GM18868 (cell line): ENCODE measurements around the gene HOATZ.

Experiments
- ATAC-seq: cut with Tn5 transposase; IDR thresholded peaks from one replicate; pipeline ENCODE4 v1.9.1; 2021; ENCODE audit warnings: mild to moderate bottlenecking, moderate library complexity; ENCODE audit not compliant: unreplicated experiment

The HOATZ gene

DNA sequence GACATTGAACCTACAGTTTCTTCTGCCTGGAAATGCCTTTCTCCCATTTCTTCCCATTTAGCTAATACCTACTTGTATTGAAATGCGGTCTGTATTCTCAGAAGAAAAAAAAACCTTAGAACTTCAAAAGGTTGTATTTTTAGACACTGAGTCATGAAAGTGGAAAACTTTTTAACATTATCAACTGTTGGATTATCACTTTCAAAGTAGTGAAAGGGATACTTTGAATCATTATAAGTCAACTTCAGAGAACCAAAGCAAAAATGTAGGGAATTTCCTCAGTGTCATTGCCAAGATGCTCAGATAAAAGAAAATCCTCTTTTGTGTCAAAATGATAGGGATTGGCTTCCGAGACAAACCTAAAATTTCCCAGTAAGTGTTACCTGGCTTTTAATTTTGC lies 6.6 kb downstream of the HOATZ start:
- no peak for ATAC-seq

DNA sequence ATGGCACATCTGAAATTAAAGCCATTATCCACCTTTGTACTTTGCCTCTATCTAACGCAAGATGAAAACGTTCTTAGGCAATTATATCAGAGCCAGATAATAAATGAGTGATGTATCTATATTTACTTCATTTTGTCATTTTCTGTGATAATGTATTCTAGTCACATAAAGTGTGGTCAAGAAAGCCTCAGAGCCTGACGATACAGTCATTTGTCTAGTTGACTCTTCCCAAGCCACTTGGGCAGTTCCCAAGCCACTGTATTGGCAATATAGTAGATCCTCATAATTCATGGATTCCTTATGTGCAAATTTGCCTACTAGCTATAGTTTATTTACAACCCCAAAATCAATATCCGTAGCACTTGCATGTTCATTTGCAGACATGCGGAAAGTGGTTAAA lies 7.8 kb downstream of the HOATZ start:
- ATAC-seq, result no peak

DNA sequence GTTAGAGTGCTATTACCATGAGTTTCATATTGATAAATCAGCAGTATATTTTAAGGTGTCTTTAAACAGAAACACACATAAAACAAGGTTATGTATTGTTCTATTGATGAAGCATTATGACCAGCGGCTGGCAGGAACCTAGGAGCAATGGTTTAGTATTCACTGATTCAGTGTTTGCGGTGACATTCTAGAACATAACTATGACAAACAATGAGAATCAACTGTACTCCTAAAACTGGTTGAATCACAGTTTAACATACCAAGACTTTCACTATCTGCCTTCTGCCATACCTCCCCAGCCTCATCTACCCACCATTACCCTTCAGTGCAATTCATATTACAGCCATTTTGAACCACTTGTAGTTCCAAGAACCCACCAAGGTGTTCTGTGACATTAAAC lies 8.8 kb downstream of the HOATZ start:
- ATAC-seq, result no peak

DNA sequence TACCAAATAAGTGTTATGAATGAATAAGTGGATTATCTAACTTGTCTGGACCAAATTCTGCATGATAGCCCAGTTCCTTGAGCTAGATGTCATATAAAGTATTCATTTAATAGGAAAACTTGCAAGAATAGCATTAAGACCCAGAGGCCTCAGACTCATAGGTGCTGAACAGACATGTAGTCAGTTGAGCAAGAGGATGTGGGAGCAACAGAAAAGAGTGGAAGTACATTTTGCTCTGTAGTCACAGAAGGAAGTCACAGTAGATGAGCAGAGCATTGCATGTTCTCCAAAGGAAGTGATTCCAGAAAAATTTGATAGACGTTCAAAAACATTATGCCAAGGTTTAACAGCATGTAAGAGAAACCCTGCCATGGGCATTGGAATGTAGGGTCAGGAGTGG lies 9.5 kb downstream of the HOATZ start:
- ATAC-seq, result no peak

DNA sequence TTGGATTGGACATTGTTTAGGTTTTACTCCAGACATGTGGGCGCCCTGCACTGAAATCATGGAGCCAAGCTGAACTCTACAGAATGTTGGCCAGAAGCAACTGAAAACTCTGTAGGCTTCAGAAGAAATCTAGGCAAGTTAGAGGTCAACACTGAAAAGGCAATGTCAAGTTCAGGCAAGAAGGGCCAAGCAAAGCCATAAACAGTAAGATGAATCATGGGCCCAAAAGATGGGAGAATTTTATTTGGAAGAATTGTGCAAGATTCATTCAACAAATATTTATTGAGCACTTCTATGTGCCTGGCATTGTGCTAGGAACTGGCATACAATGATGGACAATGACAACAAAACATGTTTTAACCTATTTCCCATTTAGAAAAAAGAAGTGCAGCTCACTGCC lies 10.9 kb downstream of the HOATZ start:
- ATAC-seq, result no peak

DNA sequence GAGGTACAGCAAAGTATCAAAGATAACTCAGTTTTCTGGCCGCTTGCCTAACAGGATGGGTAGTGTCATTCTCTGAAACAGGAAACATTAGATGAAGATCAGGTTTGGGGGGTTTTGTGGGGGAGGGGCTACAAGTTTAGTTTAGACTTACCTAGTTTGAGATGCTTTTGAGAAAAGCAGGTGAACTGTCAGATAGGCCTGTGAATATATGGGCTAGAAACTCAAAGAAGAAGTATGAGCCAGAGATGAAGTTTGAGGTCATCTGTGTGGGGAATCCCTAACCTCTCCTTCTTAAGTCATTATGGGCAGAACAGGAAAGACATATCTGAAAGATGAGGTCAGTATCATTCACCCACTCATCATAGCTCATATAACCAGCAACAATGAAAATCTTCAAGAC lies 11.9 kb downstream of the HOATZ start:
- ATAC-seq, result peak; percentile 88

DNA sequence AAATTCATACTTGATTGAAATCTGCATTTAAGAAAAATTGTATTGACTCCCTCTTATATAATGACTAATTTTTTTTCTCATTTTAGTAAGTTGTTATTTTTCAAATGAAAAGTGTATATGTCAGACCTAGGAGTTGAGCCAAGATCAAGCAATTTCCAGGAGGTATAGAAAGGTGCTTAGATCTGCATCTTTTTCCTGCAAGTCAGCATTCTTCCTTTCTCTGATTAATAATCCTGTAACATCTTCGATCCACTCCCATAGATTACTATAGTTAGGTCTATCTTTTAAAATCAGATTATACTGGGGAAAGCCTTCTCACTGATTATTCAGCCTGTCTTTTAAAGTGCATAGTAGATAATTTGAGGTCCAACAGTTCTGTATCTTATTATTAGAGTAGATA lies 12.7 kb downstream of the HOATZ start:
- no peak for ATAC-seq

DNA sequence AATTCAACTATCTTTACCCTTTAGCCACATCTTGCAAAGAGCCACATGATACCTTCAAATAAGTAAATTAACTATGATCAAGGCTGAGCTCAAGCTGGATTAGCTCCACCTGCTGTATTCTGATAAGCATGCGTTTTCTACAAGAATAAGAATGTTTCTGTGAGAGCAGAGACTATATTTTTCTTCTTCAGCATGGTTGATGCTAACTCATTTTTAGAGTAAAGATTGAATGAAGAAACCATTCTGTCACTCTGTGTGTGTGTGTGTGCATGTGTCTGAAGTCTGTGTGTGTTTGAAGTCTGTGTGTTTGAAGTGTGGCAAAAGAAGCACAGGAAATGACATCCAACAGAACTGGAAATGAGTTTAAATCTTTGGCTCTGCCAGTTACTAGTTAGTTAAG lies 14.0 kb downstream of the HOATZ start:
- no peak for ATAC-seq

DNA sequence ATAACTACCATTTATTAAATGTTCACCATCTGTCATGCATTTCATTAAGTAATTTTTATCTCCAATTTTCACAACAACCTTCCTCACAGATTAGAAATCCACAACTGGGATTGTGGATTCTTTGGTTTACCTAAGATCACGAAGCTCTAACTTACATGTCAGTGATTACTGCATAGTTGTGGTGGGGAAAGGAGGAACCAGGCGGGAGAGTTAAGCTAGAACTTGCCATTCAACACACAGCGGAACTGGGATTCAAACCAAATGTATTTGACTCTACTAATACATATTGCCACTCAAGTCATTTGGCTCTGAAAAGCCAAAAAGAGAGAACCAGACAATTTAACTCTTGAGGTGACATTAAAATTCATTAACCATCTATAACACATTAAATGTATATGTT lies 15.5 kb downstream of the HOATZ start:
- ATAC-seq, result no peak

DNA sequence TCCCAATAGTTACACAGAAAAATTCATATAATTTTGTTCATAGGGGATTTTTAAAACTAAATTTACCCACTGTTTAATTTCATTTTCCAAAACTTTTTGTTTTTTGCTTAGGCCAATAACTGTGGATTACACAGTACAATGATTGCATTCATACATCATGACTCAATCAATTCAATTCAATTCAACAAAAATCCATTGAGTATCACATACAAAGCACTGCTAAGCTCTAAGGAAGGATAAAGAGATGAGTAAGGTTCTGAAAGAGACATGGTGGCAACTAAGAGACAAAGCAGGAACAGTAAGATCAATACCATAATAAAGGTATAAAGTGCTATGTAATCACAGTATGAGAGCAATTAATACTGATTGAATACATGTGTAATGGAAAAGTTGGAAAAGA lies 16.6 kb downstream of the HOATZ start:
- no peak for ATAC-seq

DNA sequence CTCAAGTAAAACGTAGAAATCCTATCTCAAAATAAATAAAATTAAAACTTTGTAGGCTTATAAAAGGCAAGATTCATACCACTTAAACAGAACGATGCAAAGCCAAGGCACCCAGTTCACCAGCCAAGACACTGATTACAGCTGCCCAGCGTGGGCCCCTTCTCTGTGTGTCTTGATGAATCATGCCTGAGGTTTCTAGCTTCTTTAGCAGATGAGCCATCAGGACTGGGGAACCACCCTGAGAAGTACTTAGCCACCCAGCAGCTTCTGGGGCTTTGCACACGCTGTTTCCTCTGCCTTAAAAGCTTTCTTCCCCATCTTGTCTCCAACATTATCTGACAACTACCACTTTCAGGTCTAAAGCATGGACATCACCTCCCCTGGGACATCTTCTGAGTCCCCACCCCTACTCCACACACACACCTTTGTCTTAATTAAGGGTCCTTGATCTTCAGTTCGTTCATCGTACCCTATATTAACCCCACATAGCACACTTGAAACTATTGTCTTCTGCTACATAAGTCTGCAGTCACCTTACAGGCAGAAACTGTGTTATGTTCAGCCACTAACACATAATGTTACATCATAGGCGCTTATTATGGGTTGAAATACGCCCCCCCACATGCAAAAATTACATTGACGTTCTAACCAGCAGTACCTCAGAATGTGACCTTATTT lies 17.2 kb downstream of the HOATZ start:
- ATAC-seq, result peak; percentile 98

DNA sequence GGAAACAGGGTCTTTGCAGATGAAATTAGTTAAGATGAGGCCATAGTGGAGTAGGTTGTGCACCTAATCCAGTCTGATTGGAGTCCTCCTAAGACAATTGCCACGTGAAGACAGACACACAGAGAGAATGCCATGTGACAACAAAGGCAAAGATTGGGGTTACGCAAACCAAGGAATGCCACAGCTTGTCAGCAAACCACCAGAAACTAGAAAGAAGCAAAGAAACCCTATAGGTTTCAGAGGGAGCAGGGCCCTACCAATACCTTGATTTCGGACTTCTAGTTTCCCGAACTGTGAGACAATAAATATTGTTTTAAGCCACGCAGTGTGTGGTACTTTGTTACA lies 17.8 kb downstream of the HOATZ start:
- ATAC-seq, result peak; percentile 7

DNA sequence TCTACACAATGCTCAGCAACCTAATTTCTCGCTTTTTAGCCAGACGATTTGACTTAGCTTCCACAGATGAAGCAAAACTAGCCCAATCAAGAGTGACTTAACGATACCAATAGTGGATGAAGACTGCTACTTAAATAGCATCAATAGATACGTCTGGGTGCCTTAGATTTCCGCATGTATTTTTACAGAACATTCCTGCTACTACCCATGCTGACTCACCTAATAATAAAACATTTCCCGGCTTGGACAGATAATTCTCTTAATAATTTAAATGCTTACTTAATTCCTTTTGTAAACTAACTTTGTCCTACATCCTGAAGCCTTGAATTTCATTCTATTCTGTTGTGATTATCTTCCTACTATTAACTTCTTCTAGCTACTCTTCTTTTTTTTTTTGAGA lies 20.7 kb downstream of the HOATZ start:
- no peak for ATAC-seq

DNA sequence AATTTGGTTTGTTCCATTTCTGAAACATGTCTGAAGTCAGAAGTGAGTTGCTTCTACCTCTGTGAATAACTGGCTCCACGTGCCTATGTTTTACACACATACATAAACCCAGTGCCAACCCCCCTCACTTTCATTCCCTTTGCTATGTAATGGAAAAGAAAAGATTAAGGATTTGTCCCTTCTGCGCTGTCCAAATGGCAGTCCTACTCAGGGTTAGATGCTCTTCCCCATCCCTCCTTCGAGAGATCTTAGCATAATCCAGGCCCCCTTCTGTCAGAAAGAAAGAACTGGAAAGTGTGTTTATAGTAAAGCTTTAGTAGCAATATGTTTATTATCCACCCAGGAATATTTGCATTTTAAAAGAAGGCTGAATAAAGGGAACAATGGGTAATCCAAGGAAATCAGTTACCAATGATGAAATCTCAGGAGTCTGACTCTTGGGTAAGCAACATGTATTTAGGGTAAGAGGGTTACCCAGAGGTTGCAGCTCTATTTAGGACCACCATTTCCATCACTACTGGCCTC lies 22.8 kb downstream of the HOATZ start:
- no peak for ATAC-seq

DNA sequence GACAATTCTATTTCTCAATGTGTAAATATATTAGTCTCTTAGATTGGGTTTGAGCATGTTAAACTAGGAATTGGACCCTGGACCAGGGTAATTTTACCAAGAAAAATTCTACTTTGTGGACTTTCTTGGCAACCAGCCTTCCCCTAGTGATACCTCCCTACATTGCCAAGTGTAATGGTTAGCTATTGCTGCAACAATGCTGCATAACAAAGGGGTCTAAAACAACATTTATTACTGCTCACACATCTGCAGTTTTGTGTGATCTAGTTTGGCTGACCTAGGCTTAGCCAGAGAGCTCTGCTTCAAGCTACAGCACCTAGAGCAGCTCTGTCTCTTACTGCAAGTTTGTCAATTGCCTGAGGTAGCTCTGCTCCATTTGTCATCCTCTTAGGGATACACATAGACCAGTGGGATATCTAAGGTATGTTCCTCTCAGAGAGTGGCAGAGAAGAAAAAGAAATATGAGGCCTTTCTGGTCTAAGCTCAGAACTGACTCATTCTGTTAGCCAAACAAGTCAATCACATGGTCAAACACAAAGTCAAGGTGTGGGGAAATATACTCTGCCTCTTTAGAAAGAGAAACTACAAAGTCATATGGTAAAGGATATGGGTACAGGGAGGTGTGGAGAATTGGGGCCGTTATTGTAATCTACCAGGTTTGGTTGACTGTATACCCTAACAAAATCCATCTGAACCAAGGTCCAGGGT lies 24.0 kb downstream of the HOATZ start:
- ATAC-seq, result peak; percentile 79

DNA sequence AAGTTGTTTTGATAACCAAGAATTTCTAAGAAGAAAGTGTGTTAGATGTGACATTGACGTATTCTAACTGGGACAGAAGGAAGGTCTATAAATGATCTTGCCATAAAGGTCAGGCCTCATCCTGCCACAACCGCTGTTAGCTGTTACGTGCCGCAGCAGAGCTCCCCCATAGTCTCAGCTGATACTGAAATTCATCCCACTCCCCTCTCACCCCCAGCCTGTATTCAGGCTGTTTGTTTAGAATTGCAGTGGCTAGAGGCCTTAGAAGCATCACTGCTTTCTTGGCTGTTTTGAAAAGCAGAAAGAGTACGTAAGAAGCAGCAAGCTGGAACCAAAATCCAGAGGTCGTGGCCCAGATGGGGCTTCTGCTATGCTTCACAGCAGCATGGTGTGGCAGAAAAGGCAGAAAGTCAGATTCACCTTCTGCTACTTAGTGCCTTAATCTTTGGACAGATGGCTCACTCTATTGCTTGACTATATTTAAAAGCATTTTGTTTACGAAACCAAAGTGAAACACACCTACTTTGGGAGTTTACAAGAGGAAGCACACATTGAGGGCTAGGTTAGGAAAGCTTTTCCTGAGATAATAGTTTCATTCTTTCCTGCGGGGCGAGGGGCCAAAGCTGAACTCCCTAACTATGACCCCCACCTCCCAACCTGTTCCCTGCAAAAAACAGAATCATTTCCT lies 25.0 kb downstream of the HOATZ start:
- ATAC-seq, result no peak

DNA sequence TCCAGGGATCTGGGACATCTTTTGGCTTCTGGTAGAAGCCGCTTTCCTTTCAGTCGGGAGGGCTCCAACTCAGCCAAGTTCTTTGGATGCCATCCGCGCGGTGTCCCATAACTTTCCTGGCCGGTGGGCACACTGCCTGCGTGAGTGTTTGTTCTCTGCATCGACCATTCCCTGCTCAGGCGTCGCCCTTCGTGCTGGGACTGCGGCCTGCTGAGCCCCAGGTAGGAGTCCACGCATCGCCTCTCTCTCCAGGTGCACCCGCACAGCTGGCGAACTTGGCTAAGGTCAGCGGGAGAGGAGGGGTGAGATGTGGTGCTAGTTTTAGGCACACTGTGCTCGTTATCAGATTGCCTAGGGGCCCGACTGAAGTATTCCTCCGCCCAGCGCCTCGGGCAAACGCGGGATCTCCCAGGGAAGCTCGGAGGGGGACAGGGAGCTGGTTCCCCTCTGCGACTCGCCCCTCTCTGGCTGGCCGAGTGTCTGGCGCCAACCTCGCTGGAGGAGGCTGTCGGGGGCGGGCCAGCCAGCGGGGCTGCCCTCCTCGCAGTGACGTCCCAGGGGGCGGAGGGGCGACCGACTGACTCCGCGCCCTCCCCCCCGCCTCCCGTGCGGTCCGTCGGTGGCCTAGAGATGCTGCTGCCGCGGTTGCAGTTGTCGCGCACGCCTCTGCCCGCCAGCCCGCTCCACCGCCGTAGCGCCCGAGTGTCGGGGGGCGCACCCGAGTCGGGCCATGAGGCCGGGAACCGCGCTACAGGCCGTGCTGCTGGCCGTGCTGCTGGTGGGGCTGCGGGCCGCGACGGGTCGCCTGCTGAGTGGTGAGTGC lies 25.7 kb downstream of the HOATZ start, which contains the start of gene LAYN:
TSS of gene LAYN (plus strand) at position 607 of the 823 bp plus-strand sequence. CDS start at position 731, 124 bp downstream.
- no peak for ATAC-seq

DNA sequence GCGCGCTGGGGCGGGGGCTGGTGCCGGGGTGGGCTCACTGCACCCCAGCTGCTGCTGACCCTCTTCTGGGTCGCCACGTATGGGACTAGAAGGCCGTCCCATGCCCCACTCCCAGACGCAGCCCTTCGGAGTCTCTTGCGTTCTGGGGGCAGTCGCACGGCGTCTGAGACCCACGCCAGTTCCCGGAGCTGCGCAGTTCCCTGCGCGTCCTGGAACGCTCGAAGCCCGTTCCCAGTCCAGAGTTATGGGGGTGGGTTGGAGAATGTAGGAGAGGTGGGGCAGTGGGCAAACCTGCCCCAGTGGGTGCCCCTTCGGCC lies 26.3 kb downstream of the HOATZ start:
- no peak for ATAC-seq

DNA sequence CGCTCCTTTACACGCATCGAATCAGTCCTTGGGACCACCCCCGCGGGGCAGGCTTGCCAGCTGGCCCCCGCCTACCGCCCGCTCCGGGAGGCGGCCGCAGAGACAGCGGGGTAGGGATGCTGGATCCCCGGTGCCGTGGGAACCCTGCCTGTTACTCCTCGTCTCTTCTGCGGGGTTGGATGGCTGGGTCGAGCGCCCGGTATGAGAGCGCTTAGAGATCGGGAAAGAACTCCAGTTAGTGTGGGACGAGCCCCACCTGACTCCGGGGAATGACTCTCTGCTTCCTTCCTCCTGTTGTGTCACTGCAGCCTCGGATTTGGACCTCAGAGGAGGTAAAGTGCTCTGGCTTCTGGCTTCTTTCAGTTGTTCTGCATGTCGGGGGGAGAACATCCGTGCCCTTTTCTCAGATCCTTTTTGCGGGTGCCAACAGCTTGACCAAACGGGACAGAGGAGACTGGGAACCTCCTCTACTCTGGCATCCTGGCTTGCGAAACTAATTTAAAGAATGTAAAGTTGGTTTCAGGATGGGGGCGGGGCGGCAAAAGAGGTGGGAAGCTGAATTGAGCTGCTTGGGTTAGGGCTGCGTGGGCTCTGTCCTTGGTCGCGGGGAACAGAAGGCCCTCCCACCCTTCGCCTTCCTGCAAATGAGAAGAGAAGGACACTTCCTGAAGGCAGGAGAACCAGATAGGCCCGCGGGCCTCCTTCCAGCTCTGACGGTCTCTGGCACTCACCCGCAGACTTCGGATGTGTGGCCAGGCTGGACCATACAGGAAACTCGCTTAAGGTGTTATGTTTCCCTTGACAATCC lies 26.9 kb downstream of the HOATZ start:
- no peak for ATAC-seq

DNA sequence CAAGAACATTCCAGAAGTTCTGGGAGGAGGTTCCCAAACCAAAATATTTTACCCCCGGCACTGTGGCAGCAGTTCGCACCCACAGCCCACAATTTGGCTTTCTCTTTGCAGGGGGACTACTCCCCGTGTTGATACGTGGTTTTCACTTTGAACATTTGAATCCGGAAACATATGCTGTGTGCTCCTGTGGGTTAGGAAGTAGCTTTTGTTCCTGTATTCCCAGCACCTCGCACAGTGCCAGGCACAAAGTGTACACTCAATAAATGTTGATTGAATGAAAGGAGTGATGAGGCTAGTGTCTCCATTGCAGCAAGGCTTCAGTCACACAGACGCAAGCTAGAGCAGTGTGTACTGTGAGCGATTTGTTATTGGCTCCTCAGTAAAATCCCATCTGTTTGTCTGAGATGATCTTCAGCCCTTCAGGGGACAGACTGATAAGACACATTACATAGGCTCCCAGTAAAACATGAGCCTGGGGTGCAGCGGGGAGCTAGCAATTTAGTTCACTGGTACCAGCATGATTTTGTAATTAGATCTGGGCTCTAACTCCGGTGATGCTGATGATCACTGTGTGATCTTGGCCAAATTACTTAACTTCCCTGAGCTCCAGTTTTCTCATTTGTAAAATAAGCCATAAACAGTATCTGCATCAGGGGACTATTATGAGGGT lies 28.2 kb downstream of the HOATZ start:
- no peak for ATAC-seq
